Measurements from ENCODE around the gene BMP8B.
"Not testable (repeated sequence)": the region's sequence is repeated elsewhere in the genome, so short reads cannot be mapped to it uniquely, and the experiment has no call there.

BMP8B gene

GRCh38 chr1:39776886-39777285 is 11.8 kb downstream of the BMP8B start:
- DNase-seq = no peak

- DNase-seq = no peak
These were observed 12.3 kb downstream of the BMP8B start for GRCh38 chr1:39776400-39776713.

GRCh38 chr1:39775676-39776399 is 12.8 kb downstream of the BMP8B start:
- DNase-seq = not testable (repeated sequence)

- DNase-seq = not testable (repeated sequence)
These were observed 13.5 kb downstream of the BMP8B start for GRCh38 chr1:39775141-39775540.

GRCh38 chr1:39773369-39773979 is 15.2 kb downstream of the BMP8B start:
- DNase-seq = not testable (repeated sequence)

- not testable (repeated sequence) for DNase-seq
These were observed 17.6 kb downstream of the BMP8B start, which contains the start of gene OXCT2 for GRCh38 chr1:39771022-39771532. Gene OXCT2 (minus strand): TSS chr1:39771348. CDS start chr1:39771255, 93 bp downstream.

- not testable (repeated sequence) for DNase-seq
These were observed 18.3 kb downstream of the BMP8B start for GRCh38 chr1:39770100-39771021.

GRCh38 chr1:39769502-39769901 is 19.2 kb downstream of the BMP8B start:
- not testable (repeated sequence) for DNase-seq

- not testable (repeated sequence) for DNase-seq
These were observed 22.2 kb downstream of the BMP8B start for GRCh38 chr1:39766466-39766865.

- DNase-seq = not testable (repeated sequence)
These were observed 24.2 kb downstream of the BMP8B start for GRCh38 chr1:39764512-39764911.

- DNase-seq = not testable (repeated sequence)
These were observed 24.9 kb downstream of the BMP8B start for GRCh38 chr1:39763619-39764374.

GRCh38 chr1:39762550-39763540 is 25.8 kb downstream of the BMP8B start:
- DNase-seq = no peak

GRCh38 chr1:39761557-39762260 is 27.0 kb downstream of the BMP8B start:
- no peak for DNase-seq

GRCh38 chr1:39761016-39761415 is 27.6 kb downstream of the BMP8B start:
- DNase-seq = no peak

GRCh38 chr1:39760074-39761008 is 28.3 kb downstream of the BMP8B start:
- no peak for DNase-seq

- no peak for DNase-seq
These were observed 29.3 kb downstream of the BMP8B start for GRCh38 chr1:39759436-39759726.

GRCh38 chr1:39758556-39759435 is 29.9 kb downstream of the BMP8B start:
- no peak for DNase-seq

GRCh38 chr1:39757501-39757900 is 31.2 kb downstream of the BMP8B start:
- DNase-seq = no peak
